SU-DHL-6 (cell line): Measurements from ENCODE around the gene TMEM185A.
"Not testable (repeated sequence)": the region's sequence is repeated elsewhere in the genome, so short reads cannot be mapped to it uniquely, and the experiment has no call there.

Experiments used
- EZH2phosphoT487 ChIP-seq: fragments of 200-600 bp; sonication (generic), shearing (Covaris generic); conservative IDR thresholded peaks from 2 replicates; pipeline ENCODE4 v1.6.1; 2018; ENCODE audit warnings: mild to moderate bottlenecking, antibody characterized with exemption, low read length, moderate library complexity, mixed read lengths
- TF ChIP-seq, protein P1 (sequence below): fragments of 200-600 bp; sonication (generic); IDR thresholded peaks from one replicate; pipeline ENCODE4 v1.5.1; 2017; ENCODE audit warnings: antibody characterized with exemption, mild to moderate bottlenecking, low read length, moderate library complexity; ENCODE audit not compliant: insufficient read depth, poor library complexity, severe bottlenecking

DNA sequence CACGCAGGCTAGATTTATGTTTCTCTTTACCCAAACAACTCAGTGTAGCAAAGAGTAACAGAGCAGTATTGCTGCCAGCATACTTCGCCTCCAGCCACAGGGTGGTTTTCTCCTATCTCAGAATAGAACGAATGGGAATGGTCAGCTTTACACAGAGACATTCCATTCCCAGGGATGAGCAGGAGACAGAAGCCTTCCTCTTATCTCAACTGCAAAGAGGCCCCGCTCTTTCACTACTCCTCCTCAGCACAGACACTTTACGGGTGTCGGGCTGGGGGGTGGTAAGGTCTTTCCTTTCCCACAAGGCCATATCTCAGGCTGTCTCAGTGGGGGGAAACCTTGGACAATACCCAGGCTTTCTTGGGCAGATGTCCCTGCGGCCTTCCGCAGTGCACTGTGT lies 4.8 kb downstream of the TMEM185A start:
- TF ChIP-seq, protein P1, sequence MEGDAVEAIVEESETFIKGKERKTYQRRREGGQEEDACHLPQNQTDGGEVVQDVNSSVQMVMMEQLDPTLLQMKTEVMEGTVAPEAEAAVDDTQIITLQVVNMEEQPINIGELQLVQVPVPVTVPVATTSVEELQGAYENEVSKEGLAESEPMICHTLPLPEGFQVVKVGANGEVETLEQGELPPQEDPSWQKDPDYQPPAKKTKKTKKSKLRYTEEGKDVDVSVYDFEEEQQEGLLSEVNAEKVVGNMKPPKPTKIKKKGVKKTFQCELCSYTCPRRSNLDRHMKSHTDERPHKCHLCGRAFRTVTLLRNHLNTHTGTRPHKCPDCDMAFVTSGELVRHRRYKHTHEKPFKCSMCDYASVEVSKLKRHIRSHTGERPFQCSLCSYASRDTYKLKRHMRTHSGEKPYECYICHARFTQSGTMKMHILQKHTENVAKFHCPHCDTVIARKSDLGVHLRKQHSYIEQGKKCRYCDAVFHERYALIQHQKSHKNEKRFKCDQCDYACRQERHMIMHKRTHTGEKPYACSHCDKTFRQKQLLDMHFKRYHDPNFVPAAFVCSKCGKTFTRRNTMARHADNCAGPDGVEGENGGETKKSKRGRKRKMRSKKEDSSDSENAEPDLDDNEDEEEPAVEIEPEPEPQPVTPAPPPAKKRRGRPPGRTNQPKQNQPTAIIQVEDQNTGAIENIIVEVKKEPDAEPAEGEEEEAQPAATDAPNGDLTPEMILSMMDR: not testable (repeated sequence)
- not testable (repeated sequence) for TF ChIP-seq EZH2phosphoT487
